CD4-positive, alpha-beta T cell (primary cell): ENCODE measurements around the gene CBL. TPM values are rescaled to one million over a fixed set of nuclear protein-coding genes. Genes with fewer than 3 reads are reported as not detected.
A peak's percentile ranks its signal among the peaks of the same experiment; 100 is the strongest.

Source experiments
- ATAC-seq: fragments of 200-7000 bp; cut with Tn5 transposase; one replicate; pipeline ENCODE4 v1.10.0; 2022; ENCODE audit warnings: mild to moderate bottlenecking; ENCODE audit not compliant: poor library complexity
- CTCF ChIA-PET: fragments of 350-600 bp; sonication (Branson Sonifier 250); formaldehyde crosslinking; loops from one replicate; lab custom pipeline; 2021; ENCODE audit warnings: antibody characterized with exemption, inconsistent platforms; lab: Charles Lee
- POLR2A ChIA-PET: fragments of 350-600 bp; sonication (Branson Sonifier 250); formaldehyde crosslinking; loops from one replicate; lab custom pipeline; 2021; ENCODE audit warnings: antibody characterized with exemption, inconsistent platforms; lab: Charles Lee
- DNase-seq, 14 experiments: peaks; one replicate each; pipeline ENCODE4 v3.0.0-alpha.2; 2013 to 2020; ENCODE audit warnings: mixed read lengths in 2 of 14
- H3K27ac ChIP-seq, 2 donors: one replicate each; pipeline versions ENCODE4 v1.5.1 to v1.7.0; 2013; ENCODE audit warnings: low read length in 2 of 2, low read depth in 1 of 2, mild to moderate bottlenecking in 1 of 2
- H3K27me3 ChIP-seq, 2 experiments: 1 replicate in 1 of 2; 2 replicates in 1 of 2; pipeline versions ENCODE4 v1.6.1 to v1.7.0; 2013; ENCODE audit warnings: low read length in 2 of 2, control low read depth in 1 of 2, mild to moderate bottlenecking in 1 of 2, moderate library complexity in 1 of 2; ENCODE audit not compliant: insufficient read depth in 2 of 2, control insufficient read depth in 1 of 2
- H3K36me3 ChIP-seq: one replicate; pipeline ENCODE4 v1.6.1; 2013; ENCODE audit warnings: low read length, control low read depth; ENCODE audit not compliant: insufficient read depth
- H3K4me1 ChIP-seq: one replicate; pipeline ENCODE4 v1.6.1; 2013; ENCODE audit warnings: low read length, control low read depth; ENCODE audit not compliant: insufficient read depth
- H3K4me3 ChIP-seq: one replicate; pipeline ENCODE4 v1.5.1; 2013; ENCODE audit warnings: mild to moderate bottlenecking, low read length, moderate library complexity
- H3K9me3 ChIP-seq, 2 experiments: 1 replicate in 1 of 2; 2 replicates in 1 of 2; pipeline versions ENCODE4 v1.6.1 to v1.7.0; 2013; ENCODE audit warnings: low read length in 2 of 2, mild to moderate bottlenecking in 2 of 2, control low read depth in 1 of 2, moderate library complexity in 1 of 2; ENCODE audit not compliant: control insufficient read depth in 1 of 2, insufficient read depth in 1 of 2
- H3K27ac Mint-ChIP-seq: one replicate; pipeline ENCODE4 v1.8.0; 2020; ENCODE audit warnings: mixed read lengths
- H3K27me3 Mint-ChIP-seq: one replicate; pipeline ENCODE4 v1.8.0; 2021; ENCODE audit warnings: mixed read lengths
- H3K36me3 Mint-ChIP-seq: one replicate; pipeline ENCODE4 v1.8.0; 2021; ENCODE audit warnings: low read depth, mixed read lengths
- H3K4me1 Mint-ChIP-seq: one replicate; pipeline ENCODE4 v1.8.0; 2021; ENCODE audit warnings: low read depth, mixed read lengths
- H3K4me3 Mint-ChIP-seq: one replicate; pipeline ENCODE4 v1.8.0; 2020; ENCODE audit warnings: mild to moderate bottlenecking, mixed read lengths
- H3K9me3 Mint-ChIP-seq: one replicate; pipeline ENCODE4 v1.8.0; 2020; ENCODE audit warnings: mixed read lengths
- intact Hi-C, 2 experiments: fragments of 100-400 bp; cut with DNase I in 1 of 2; cut with micrococcal nuclease in 1 of 2; formaldehyde crosslinking; loops; one replicate each; pipeline versions ENCODE4 v1.15.1 to v1.9.0; 2023 to 2025; cut with DNase I, micrococcal nuclease
- total RNA-seq, 174 experiments: library from RNA in 2 of 174; stranded (reverse) in 2 of 174; gene quantifications; one replicate each; pipeline ENCODE4 v1.2.3 and lab custom pipeline; 2021 to 2026
- TF ChIP-seq, protein P1 (sequence below): fragments of 200-600 bp; IDR thresholded peaks from one replicate; pipeline ENCODE4 v1.8.0; 2022; ENCODE audit warnings: antibody characterized with exemption, mild to moderate bottlenecking

Gene CBL
- total RNA-seq, 2 experiments from 2014 or later: 19.5 to 20.8 TPM

DNA sequence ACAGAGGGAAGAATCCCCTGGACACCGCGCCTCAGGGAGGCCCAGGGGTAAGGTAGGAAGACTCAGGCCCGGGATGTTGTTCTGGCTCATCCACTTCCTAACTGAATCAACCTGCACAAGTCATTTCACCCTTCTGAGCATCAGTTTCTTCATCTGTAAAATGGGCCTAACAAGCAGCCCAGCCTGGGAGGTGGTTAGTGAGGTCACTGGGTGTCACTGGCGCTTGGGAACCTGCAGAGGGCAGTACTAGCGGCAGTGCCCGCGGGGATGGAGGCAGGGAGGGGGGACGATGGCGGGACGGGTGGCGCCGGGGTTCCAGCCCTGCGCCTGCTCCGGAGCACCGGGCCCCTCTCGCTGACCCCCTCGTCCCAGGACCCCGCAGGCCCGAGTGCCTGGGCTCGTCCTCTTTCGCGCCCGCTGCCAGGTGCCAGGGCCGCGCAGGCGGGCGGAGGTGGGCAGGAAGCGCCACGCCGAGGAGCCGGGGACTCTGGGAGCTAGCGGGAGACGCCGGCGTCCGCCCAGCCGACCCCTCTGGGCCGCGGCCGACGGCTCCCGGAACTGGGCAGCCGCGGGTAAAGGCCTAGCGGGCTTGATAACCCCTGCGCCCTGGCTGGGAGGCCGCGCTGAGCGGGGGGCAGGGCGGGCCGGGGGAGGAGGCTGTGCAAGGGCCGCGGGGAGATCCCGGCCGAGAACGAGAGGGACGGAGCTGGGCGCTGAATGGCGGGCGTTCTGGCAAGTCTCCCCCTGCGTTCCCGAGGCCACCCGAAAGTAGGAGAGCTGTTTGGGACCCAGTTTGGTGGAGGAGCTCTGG lies 37.5 kb upstream of the CBL start, which contains the start of gene NLRX1:
TSS of gene NLRX1 (plus strand) at position 255 of the 811 bp plus-strand sequence. CDS start 2,679 bp downstream, outside the sequence.
- Mint-ChIP-seq H3K27ac (peak within 1 kb of the TSS; percentile 82), H3K27me3 (no peaks in the 10 kb centered on the region), H3K36me3 (peaks cover 5% of the 10 kb centered on the region), H3K9me3 (no peaks in the 10 kb centered on the region), H3K4me3 (peak within 1 kb of the TSS; percentile 91), H3K4me1 (peaks cover 6% of the 10 kb centered on the region)
- Histone ChIP-seq H3K27ac (peak within 1 kb of the TSS; percentile 36 to 56), H3K27me3 (no peaks in the 10 kb centered on the region), H3K4me1 (peaks cover 15% of the 10 kb centered on the region), H3K36me3 (peaks cover under 1% of the 10 kb centered on the region), H3K9me3 (no peaks in the 10 kb centered on the region), H3K4me3 (peak within 1 kb of the TSS; percentile 73)
- intact Hi-C loops: loop anchor here (1.0 to 5.0 kb wide), 4 partner anchors 28 to 155 kb away; partner anchors contain the start of gene HINFP (in 1 of the 2)
- CTCF ChIA-PET: interaction anchor here (0.6 to 1.5 kb wide), 10 partner anchors 15 to 153 kb away, joined by 3 to 6 read pairs (median 4); partner anchors contain the start of genes CBL and VPS11
- peak; percentile 72 to 91 (median 78) for DNase-seq
- POLR2A ChIA-PET: interaction anchor here (0.7 to 1.9 kb wide), 17 partner anchors 9 to 256 kb away, joined by 3 to 11 read pairs (median 4); partner anchors contain the start of genes C2CD2L, CBL, DPAGT1 and HINFP
- TF ChIP-seq, protein P1, sequence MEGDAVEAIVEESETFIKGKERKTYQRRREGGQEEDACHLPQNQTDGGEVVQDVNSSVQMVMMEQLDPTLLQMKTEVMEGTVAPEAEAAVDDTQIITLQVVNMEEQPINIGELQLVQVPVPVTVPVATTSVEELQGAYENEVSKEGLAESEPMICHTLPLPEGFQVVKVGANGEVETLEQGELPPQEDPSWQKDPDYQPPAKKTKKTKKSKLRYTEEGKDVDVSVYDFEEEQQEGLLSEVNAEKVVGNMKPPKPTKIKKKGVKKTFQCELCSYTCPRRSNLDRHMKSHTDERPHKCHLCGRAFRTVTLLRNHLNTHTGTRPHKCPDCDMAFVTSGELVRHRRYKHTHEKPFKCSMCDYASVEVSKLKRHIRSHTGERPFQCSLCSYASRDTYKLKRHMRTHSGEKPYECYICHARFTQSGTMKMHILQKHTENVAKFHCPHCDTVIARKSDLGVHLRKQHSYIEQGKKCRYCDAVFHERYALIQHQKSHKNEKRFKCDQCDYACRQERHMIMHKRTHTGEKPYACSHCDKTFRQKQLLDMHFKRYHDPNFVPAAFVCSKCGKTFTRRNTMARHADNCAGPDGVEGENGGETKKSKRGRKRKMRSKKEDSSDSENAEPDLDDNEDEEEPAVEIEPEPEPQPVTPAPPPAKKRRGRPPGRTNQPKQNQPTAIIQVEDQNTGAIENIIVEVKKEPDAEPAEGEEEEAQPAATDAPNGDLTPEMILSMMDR: peak; percentile 92
- peak; percentile 98 for ATAC-seq

DNA sequence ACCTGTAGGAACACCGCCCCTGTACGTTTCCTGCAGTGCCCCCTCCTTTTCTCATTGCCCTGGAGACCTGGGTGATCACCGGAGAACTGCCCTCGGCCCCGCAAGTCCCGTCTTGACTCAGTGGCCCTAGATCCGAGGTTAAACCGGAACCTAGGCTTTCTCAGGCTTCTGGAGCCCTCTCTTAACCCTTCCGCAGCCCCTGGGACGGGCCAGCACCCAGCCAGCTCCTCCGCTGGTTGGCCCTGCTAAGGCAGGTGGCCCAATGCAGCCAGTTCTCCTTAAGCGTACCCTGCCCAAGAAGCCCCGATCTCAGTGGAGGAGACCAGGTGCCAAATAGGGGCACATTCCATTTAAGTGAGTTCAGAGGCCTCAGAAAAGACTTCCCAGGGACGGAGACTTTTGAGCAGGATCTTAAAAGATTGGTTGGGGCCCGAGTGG lies 36.8 kb upstream of the CBL start:
- Mint-ChIP-seq H3K27me3 (no peaks in the 10 kb centered on the region), H3K4me1 (peaks cover 6% of the 10 kb centered on the region), H3K27ac (peak overlapping the region; percentile 79), H3K9me3 (no peaks in the 10 kb centered on the region), H3K36me3 (peaks cover 10% of the 10 kb centered on the region), H3K4me3 (peak overlapping the region; percentile 91)
- Histone ChIP-seq H3K4me1 (peaks cover 15% of the 10 kb centered on the region), H3K27me3 (no peaks in the 10 kb centered on the region), H3K27ac (peak overlapping the region; percentile 22 to 56), H3K4me3 (peak overlapping the region; percentile 73), H3K36me3 (peaks cover 7% of the 10 kb centered on the region), H3K9me3 (no peaks in the 10 kb centered on the region)
- ChIA-PET POLR2A (interaction anchor here (0.7 to 1.9 kb wide), 17 partner anchors 8 to 257 kb away, joined by 3 to 11 read pairs (median 4); partner anchors contain the start of genes C2CD2L, CBL, DPAGT1 and HINFP), CTCF (interaction anchor here (0.6 to 1.5 kb wide), 10 partner anchors 14 to 152 kb away, joined by 3 to 6 read pairs (median 4); partner anchors contain the start of genes CBL and VPS11)
- TF ChIP-seq, protein P1: no peak
- peak; percentile 20 for ATAC-seq
- DNase-seq: peak in 9 of 14 experiments; percentile 9 to 55 (median 18)
- intact Hi-C loops: loop anchor here (2.0 to 5.0 kb wide), 2 partner anchors 28 to 47 kb away; partner anchors contain the start of gene HINFP (in 1 of the 2)

DNA sequence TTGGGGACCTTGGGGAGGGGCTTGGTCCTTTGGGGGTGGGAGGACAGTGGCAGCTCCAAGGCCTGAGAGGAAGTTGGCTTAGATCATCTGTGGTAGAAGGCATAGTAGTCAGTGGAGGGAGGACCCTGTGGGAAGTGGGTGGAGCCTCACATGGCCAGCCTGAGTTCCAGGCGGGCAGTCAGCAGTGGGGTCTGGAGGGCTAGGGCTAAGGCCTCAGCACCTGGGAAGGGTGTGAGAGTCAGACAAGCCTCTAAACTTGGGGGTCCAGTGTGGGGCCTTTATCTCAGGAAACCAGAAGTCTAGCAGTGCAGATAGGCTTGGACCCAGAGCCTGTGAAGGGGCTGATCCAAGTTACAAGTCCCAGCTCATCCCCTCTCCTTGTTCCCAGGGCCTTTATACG lies 33.6 kb upstream of the CBL start:
- H3K4me3 Mint-ChIP-seq: no peak overlapping the region
- H3K27me3 Mint-ChIP-seq: no peaks in the 10 kb centered on the region
- ATAC-seq (no peak), DNase-seq (no peak)
- Histone ChIP-seq H3K27ac (no peak overlapping the region), H3K9me3 (no peaks in the 10 kb centered on the region), H3K36me3 (peaks cover 15% of the 10 kb centered on the region), H3K4me3 (no peak overlapping the region), H3K4me1 (peaks cover 15% of the 10 kb centered on the region), H3K27me3 (no peaks in the 10 kb centered on the region)
- ChIA-PET POLR2A (no interaction called here), CTCF (no interaction called here)
- intact Hi-C loops: no loop called here
- no peak overlapping the region for H3K27ac Mint-ChIP-seq
- TF ChIP-seq, protein P1: no peak
- peaks cover 11% of the 10 kb centered on the region for H3K4me1 Mint-ChIP-seq
- peaks cover 21% of the 10 kb centered on the region for H3K36me3 Mint-ChIP-seq
- no peaks in the 10 kb centered on the region for H3K9me3 Mint-ChIP-seq
